NAMALWA (cell line): Measurements from ENCODE around the gene PLA2R1.

Source experiments
- DNase-seq: peaks from one replicate; pipeline ENCODE4 v3.0.0-alpha.2; 2015; ENCODE audit warnings: low spot score

PLA2R1 gene

DNA sequence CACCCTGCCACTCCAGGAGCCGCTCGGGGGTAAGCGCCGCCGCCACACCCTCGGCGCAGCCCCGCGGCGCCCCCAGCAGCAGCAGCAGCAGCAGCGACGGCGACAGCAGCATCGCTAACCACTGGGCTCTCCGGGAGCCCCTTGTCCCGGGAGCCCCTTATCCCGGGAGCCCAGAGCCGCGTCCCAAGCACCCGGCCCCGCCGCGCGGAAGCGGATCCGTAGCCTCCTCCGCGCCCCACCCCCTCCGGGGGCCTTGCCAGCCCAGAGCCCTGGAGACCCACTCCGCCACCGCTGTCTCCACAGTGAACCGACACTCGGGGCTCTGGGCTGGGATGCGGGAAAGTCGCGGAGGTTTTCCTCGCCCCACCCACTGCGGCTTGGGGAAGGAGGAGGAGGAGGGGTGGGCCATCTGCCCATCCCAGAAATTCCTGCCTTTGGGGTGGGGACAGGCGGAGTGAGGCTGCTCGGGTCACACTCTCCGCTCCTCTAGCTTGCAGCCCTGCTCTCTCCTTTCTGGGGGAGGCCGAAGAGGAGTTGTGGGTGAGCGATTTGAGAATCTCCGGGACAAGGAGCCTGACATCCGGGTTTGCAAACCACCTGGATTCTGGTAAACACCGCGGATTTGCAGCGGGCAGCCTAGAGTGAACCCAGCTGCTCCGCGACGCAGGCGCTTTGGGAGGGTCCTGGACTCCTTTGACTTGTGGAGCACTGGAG lies at the start of gene PLA2R1:
PLA2R1 (minus strand) TSS at position 324 of the 714 bp plus-strand sequence; CDS start at position 112, 212 bp downstream.
- no peak for DNase-seq

- DNase-seq = no peak
Observed at GRCh38 chr2:160110674-160111239, 48.3 kb upstream of the PLA2R1 start.

- DNase-seq = peak; percentile 78
Observed at GRCh38 chr2:160109939-160110673, 47.7 kb upstream of the PLA2R1 start.

GRCh38 chr2:160109243-160109642 lies 46.8 kb upstream of the PLA2R1 start:
- DNase-seq = no peak

GRCh38 chr2:160108646-160109045 lies 46.2 kb upstream of the PLA2R1 start:
- no peak for DNase-seq

DNA sequence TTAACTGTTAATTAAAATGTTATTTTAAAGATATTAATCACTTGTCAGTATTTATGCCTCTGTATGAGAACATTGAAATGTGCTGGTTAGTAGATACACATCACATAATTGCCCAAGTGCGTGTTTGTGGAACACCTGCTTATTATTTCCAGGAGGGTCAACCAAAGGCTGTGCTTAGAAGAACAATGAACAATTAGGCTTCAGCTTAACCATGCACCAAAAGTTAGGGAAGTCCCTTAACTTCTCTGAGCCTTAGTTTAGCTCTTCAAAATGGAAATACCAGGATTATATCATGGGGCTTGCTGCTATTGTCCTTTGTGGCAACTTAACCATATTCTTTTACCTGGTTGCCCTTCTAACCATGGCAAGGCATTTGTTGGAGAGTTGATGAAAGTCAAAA lies 43.0 kb upstream of the PLA2R1 start:
- no peak for DNase-seq

DNA sequence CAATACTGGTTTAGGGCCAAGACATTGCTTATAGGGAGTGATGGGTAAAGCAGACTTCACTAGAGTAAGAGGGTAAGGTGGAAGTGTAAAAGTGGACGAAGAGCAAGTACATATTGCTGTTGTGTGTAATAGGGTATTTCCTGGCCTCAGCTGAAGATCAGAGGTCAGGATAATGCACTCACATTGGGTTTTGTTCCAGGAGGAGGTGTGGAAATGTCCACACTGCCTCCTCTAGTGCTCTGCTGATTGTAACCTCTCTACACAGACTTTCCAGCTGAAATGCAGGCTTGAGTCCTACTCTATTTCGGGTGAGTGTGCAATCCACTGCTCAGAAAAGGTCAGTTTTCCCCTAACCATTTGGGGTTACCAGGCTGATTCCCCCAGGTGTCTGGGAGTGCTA lies 41.7 kb upstream of the PLA2R1 start:
- DNase-seq = no peak

DNA sequence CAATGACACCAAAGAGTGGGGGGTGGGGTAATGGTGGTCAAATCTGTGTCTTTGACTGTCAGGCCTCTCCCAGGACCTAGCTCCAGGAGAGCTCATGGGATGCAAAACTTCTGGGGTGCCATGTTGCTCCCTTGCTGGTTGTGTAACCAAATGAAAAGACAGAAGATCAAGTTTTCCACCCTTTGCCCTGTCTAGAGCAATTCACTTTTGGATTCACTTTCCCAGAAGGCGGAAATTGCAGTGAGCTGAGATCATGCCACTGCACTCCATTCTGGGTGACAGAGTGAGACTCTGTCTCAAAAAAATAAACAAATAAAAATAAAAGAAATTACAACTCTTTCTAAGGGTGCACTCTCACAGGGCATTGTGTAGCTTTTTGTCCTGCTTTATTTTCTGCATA lies 34.9 kb upstream of the PLA2R1 start:
- DNase-seq = no peak

- DNase-seq = no peak
Observed at GRCh38 chr2:160096409-160096808, 34.0 kb upstream of the PLA2R1 start.

DNA sequence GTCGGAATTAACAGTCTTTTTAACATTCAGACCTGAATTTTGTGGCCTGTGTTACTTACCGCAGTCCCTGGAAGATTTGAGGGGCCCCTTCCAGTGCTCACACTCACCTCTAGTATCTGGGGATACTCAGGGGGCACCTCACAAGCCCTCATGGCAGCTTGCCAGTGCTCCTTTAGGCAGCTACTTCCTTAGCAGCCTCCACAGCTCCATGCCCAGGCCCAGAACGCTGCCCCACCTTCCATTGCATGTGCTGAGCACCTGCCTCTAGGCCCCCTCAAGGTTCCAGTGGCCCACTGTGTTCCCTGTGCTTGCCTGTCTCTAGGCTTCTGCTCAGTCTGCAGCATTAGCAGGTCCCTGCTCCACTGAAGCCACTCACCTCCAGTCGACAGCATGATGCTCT lies 30.0 kb upstream of the PLA2R1 start:
- DNase-seq = no peak

DNA sequence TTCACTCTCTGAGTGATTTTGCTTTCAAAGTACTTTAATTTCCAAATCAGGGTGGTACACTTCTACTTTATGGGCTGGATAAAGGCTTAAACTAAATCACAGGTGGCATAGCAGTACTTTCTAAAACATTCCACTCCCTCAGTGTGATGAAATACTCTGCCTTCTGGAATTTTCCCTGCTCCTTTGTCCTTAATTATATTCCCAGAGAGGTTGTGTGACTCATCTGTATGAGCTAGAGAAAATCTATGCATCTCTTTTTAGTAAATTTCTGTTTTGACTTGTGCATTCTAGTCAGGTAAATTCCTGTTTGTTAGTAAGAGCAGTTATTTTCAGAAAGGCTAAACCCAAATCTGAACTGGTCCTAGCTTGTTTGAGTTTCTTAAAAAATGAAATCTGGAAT lies 29.0 kb upstream of the PLA2R1 start:
- no peak for DNase-seq

- peak; percentile 74 for DNase-seq
Observed at GRCh38 chr2:160087854-160088745, 25.7 kb upstream of the PLA2R1 start.

- DNase-seq = peak; percentile 50
Observed at GRCh38 chr2:160085662-160086061, 23.2 kb upstream of the PLA2R1 start.

DNA sequence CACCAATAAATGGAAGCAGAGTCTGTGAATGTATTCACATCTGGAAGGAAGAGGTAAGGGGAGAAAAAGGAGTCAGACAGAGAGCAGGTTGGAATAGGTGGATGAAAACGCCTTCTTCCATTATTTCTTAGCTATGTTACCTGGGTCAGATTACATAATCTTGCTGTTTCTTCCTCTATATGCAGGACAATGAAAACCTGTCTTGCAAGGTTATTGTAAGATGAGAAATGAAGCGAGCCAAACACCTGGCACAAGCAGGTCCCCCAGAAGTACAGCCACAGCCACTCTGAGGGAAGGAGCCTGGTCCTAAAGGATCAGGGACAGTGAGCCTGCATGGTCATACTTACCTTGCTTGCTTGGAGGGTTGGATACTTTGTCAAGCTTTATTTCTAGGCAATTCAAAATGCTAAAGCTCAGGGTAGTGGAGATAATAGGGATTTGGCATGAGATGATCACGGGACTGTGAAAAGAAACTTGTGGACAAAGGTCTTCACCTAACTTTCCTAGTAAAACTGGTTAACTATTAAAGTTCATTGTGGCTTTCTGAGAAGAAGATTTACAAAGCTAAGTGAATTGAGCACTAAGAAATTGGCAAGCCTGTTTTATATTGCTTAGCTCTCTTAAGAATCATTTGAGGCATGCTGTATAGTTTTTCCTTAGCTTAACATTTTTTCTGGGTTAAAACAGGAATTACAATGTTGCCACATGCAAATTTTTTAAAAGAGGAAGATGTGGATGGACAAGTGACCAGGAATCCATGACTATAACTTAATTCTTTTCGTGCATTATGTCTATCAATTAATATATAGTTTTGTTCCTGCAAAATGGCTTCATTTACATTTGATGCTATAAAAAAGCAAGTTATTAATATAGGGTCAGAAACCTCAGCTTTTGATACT lies 15.7 kb upstream of the PLA2R1 start:
- no peak for DNase-seq

DNA sequence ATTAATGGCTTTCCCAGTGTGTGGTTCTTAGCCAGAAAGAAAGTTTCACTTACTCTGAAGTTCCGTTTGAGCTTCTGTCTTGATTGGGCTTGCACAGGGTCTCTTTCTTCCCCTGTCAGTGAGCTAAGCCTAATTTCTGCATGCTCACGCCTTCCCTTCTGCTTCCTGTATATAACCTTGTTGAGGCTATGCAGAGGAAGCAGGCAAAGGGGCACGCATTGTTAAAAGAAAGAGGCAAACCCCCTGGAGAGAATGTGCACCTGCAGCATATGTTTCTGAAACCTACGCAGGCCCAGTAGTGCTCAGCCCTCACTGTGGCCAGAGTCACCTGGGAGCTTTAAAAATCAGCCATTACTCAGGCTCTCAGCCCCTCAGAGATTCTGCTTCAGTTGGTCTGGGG lies 14.5 kb upstream of the PLA2R1 start:
- DNase-seq = peak; percentile 7

DNA sequence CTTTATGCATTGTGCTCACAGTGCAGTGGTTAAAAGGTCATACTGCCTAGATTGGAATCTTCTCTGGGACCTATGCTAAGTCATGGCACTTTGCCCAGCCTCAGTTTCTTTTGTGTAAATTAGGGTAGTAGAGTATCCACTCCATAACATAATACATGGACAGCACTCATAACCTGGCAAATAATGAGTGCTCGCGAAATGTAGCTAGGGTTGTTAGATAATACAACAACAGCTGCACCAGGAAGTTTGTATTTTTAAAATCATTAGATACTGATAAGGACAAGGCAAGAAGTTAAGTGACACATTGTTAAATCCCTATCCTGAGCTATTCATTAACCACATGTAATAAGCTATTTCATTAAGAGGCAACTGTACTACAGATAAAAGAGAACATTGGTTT lies 13.8 kb upstream of the PLA2R1 start:
- DNase-seq = no peak

GRCh38 chr2:160075171-160075570 lies 12.8 kb upstream of the PLA2R1 start:
- no peak for DNase-seq

- no peak for DNase-seq
Observed at GRCh38 chr2:160073284-160073888, 11.0 kb upstream of the PLA2R1 start.

DNA sequence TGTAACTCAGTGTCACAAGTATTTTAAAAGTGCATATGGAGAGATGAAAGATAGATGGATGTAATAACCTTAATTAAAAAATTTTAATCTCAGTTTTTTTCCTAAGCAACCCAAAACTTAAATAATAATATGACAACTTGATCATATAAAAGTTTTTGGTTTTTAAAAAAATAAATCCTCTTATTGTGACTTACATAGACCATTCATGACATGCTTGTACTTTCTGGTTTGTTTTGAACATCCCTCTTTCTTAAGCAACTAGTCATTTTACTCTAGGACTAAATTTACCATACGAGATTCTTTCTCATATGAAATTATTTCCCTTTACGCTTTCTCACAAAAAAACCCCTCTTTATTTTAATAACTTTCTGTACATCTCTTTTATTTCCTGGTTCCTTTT lies 6.5 kb upstream of the PLA2R1 start:
- DNase-seq = no peak

DNA sequence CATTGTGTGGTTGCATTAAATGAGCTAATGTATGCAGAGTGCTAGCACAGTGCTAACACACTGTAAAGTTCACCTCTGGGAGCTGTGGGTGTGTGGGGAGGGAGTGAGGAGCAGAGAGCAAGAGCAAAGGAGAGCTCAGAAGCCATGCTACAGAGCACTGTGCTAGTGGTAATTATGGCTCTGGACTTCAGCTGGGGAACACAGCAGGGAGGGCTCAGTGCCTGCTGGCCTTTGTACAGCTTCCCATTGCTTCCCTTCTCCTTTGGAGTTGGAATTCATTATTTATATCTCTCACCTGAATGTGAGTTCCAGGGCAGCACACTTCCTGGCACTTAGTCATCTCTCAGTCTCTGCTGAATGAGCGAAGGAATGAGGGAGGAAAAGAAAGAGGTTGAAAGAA lies 2.5 kb upstream of the PLA2R1 start:
- DNase-seq = no peak
